DOHH2 (cell line): ENCODE data around the gene CD209.

ENCODE experiments used
- H3F3A ChIP-seq: fragments of 200-600 bp; sonication (generic), shearing (Covaris generic); 2 replicates; pipeline ENCODE4 v1.6.0; 2016; ENCODE audit warnings: antibody characterized with exemption, mild to moderate bottlenecking; ENCODE audit not compliant: control insufficient read depth, insufficient read depth
- H3K27ac ChIP-seq: fragments of 200-600 bp; sonication (generic); 2 replicates; pipeline ENCODE4 v1.5.1; 2014; ENCODE audit warnings: low read depth, mild to moderate bottlenecking, low read length, moderate library complexity
- H3K27me3 ChIP-seq: fragments of 200-600 bp; sonication (generic); 2 replicates; pipeline ENCODE4 v1.6.1; 2014; ENCODE audit warnings: mild to moderate bottlenecking, low read length, mixed read lengths; ENCODE audit not compliant: control insufficient read depth
- H3K36me3 ChIP-seq: fragments of 200-600 bp; sonication (generic); 2 replicates; pipeline ENCODE4 v1.6.1; 2014; ENCODE audit warnings: mild to moderate bottlenecking, low read length, moderate library complexity, mixed read lengths; ENCODE audit not compliant: control insufficient read depth
- H3K4me1 ChIP-seq: fragments of 200-600 bp; sonication (generic); 2 replicates; pipeline ENCODE4 v1.6.1; 2014; ENCODE audit warnings: mild to moderate bottlenecking, low read length, mixed read lengths; ENCODE audit not compliant: control insufficient read depth
- H3K4me2 ChIP-seq: fragments of 200-600 bp; sonication (generic); 2 replicates; pipeline ENCODE4 v1.6.0; 2014; ENCODE audit warnings: mild to moderate bottlenecking, low read length, moderate library complexity
- H3K4me3 ChIP-seq: fragments of 200-600 bp; sonication (generic); 2 replicates; pipeline ENCODE4 v1.5.1; 2014; ENCODE audit warnings: mild to moderate bottlenecking, low read length, mixed read lengths
- H3K79me2 ChIP-seq: fragments of 200-600 bp; sonication (generic); 2 replicates; pipeline ENCODE4 v1.6.1; 2014; ENCODE audit warnings: mild to moderate bottlenecking, low read length, mixed read lengths; ENCODE audit not compliant: control insufficient read depth
- H3K9me2 ChIP-seq: fragments of 200-600 bp; sonication (generic); replicated peaks from 2 replicates; pipeline ENCODE4 v1.6.1; 2014; ENCODE audit warnings: mild to moderate bottlenecking, low read length, mixed read lengths; ENCODE audit not compliant: control insufficient read depth
- H3K9me3 ChIP-seq: fragments of 200-600 bp; sonication (generic); 2 replicates; pipeline ENCODE4 v1.6.1; 2014; ENCODE audit warnings: antibody characterized with exemption, low read length, mixed read lengths; ENCODE audit not compliant: control insufficient read depth, insufficient read depth
- H4K20me1 ChIP-seq: fragments of 200-600 bp; sonication (generic); 2 replicates; pipeline ENCODE4 v1.6.0; 2014; ENCODE audit warnings: low read depth, mild to moderate bottlenecking, antibody characterized with exemption, low read length, moderate library complexity; ENCODE audit not compliant: control insufficient read depth, insufficient read depth
- EZH2phosphoT487 ChIP-seq: fragments of 200-600 bp; sonication (generic); IDR thresholded peaks from 2 replicates; pipeline ENCODE4 v1.6.1; 2017; ENCODE audit warnings: borderline replicate concordance, mild to moderate bottlenecking, antibody characterized with exemption, low read length, moderate library complexity, mixed read lengths
- TF ChIP-seq, protein P1 (sequence below): fragments of 200-600 bp; sonication (generic); IDR thresholded peaks from one replicate; pipeline ENCODE4 v1.5.1; 2014; ENCODE audit warnings: antibody characterized with exemption, mild to moderate bottlenecking, low read depth, low read length; ENCODE audit not compliant: poor library complexity, severe bottlenecking

The CD209 gene

DNA sequence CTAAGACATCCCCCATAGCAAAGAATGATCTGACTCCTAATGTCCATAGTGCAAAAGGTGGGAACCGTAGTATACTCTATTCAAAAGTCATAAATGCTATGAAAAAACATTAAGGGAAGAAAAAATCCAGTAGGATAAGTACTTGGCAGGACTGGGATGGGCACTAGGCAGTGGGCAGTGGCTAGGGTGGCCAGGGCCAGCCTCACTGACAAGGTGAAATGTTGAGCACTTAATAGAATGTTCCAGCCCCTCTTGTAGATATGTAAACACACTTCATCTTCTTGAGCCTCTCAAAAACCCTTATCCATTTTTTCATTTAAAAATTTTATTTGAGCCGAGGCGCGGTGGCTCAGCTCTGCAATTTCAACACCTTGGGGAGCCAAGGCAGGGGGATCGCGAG, 14.0 kb downstream of the CD209 start:
- no peaks in the 10 kb centered on the region for H3K9me3 ChIP-seq
- no peaks in the 10 kb centered on the region for H3K4me1 ChIP-seq
- H3K4me2 ChIP-seq = no peak overlapping the region
- no peak overlapping the region for H3K27ac ChIP-seq
- no peaks in the 10 kb centered on the region for H3K79me2 ChIP-seq
- H4K20me1 ChIP-seq = no peaks in the 10 kb centered on the region
- H3K36me3 ChIP-seq = no peaks in the 10 kb centered on the region
- peaks cover 17% of the 10 kb centered on the region for H3K27me3 ChIP-seq
- no peaks in the 10 kb centered on the region for H3K9me2 ChIP-seq
- no peak overlapping the region for H3K4me3 ChIP-seq
- TF ChIP-seq, protein P1, sequence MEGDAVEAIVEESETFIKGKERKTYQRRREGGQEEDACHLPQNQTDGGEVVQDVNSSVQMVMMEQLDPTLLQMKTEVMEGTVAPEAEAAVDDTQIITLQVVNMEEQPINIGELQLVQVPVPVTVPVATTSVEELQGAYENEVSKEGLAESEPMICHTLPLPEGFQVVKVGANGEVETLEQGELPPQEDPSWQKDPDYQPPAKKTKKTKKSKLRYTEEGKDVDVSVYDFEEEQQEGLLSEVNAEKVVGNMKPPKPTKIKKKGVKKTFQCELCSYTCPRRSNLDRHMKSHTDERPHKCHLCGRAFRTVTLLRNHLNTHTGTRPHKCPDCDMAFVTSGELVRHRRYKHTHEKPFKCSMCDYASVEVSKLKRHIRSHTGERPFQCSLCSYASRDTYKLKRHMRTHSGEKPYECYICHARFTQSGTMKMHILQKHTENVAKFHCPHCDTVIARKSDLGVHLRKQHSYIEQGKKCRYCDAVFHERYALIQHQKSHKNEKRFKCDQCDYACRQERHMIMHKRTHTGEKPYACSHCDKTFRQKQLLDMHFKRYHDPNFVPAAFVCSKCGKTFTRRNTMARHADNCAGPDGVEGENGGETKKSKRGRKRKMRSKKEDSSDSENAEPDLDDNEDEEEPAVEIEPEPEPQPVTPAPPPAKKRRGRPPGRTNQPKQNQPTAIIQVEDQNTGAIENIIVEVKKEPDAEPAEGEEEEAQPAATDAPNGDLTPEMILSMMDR = no peak
- TF ChIP-seq EZH2phosphoT487 = no peak
- no peaks in the 10 kb centered on the region for H3F3A ChIP-seq

DNA sequence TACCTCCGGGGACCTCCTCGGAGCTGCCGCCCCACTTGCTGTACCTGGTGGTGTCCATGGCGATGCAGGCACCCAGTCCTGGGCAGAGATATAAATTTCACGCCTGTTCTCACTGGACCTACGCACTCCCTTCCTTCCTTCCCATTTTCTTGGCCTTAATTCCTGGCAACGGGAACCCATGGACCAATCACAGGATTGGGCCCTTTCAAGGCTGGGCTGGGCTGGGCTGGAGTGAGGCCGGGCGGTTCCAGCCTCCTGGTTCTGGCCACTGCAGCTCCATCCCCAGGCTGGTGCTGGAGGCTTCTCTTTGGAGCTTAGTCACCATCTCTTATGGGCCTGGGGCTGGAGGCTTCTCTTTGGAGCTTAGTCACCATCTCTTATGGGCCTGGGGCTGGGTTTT, 15.3 kb downstream of the CD209 start, which contains the start of gene CLEC4G:
Gene CLEC4G (minus strand): TSS at position 66 of the 400 bp plus-strand sequence. CDS start 8 bp downstream, at position 58.
- Histone ChIP-seq H3K27ac (no peak within 1 kb of the TSS), H3K4me2 (no peak within 1 kb of the TSS), H3K9me3 (no peaks in the 10 kb centered on the region), H4K20me1 (no peaks in the 10 kb centered on the region), H3K36me3 (no peaks in the 10 kb centered on the region), H3F3A (no peaks in the 10 kb centered on the region), H3K27me3 (peaks cover 19% of the 10 kb centered on the region), H3K9me2 (no peaks in the 10 kb centered on the region), H3K4me3 (no peak within 1 kb of the TSS), H3K79me2 (no peaks in the 10 kb centered on the region), H3K4me1 (no peaks in the 10 kb centered on the region)
- TF ChIP-seq, protein P1 = no peak
- no peak for TF ChIP-seq EZH2phosphoT487

GRCh38 chr19:7731615-7732014, 15.7 kb downstream of the CD209 start:
- Histone ChIP-seq H3K27me3 (peaks cover 19% of the 10 kb centered on the region), H3K4me3 (no peak overlapping the region), H3K27ac (no peak overlapping the region), H3K79me2 (no peaks in the 10 kb centered on the region), H3K9me3 (no peaks in the 10 kb centered on the region), H3K4me1 (no peaks in the 10 kb centered on the region), H4K20me1 (no peaks in the 10 kb centered on the region), H3K9me2 (no peaks in the 10 kb centered on the region), H3K4me2 (no peak overlapping the region), H3K36me3 (no peaks in the 10 kb centered on the region), H3F3A (no peaks in the 10 kb centered on the region)
- no peak for TF ChIP-seq EZH2phosphoT487
- TF ChIP-seq, protein P1 = no peak
